NCI-H1105 treated with DMSO at 0.1 percent for 48 hours (cell line): ENCODE data around the gene MAU2.
A peak's percentile ranks its signal among the peaks of the same experiment; 100 is the strongest.

ENCODE experiments used
- DNase-seq: peaks from one replicate; lab custom pipeline; 2025; lab: John Stamatoyannopoulos, UW

The MAU2 gene

DNA sequence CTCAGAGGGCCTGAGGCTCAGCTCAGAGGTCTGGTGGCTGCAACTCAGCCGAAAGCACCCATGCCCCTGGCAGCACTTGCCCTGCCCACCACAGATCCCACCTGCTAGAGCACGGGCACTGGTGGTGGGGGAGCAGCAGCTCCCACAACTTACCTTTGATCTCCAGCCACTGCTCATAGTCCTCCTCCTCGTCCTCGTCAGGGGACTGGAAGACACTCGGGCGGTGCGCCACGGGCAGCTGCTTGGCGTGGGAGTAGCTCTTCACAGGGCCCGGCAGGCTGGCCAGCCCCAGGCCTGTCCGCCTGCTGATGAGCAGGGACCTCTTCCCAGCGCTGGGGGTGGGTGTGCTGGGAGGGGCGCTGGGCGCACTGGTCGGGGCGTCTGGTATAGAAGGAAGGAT, 14.9 kb upstream of the MAU2 start:
- DNase-seq = no peak

DNA sequence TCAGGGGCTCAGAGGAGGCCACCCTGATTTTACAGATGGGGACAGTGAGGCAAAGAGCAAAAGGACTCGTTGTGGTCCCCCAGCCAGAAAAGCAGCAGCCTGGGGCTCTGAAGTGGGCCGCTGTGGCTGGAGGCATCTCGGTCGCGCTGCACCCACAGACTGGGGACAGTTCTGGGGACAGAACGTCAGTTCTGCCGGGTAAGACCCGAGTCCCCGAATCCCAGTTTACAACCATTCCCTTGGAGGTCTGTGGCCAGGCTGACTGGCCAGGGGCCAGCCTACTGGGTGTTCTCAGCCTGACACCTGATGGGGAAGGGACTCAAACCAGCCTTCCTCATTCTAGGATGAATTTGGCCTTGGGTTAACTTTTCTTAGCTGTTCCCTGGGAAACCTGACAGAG, 14.4 kb upstream of the MAU2 start:
- no peak for DNase-seq

DNA sequence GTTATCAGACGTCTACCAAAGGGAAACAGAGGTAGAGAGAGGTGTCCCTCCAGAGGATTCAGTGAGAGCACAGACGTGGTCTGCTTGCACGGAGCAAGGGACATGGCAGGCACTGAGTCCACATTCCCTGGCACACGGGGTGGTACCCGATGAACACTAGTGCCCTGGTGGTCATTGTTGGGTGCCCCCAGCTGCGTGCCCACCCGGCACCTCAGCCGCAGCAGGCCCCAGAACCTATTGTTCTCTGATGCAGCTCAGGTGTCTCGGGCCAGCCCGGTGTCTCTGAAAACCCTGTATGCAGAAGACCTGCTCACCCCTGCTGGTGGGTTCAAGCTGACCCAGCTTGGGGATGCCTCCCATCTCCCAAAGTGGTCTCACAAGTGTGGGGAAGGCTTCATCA, 12.3 kb upstream of the MAU2 start:
- DNase-seq = no peak

DNA sequence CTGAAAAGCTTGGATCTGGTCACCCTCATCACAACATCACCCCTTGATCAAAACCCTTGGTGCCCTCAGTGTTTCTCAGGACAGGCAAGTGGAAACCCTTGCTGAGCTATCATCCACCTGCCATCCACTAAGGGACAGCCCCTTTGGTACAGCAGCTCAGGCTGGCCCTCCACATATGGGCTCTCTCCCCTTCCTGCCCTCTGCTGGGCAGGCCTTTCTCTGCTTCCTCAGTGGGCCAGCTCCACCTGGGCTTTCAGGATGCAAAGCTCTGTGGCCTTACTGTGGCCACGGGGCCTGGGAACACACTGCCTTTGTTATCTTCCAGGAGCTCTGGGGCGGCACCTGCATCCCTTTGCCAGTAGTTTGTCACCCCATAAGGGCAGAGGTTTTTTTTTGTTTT, 5.2 kb upstream of the MAU2 start:
- DNase-seq = no peak

DNA sequence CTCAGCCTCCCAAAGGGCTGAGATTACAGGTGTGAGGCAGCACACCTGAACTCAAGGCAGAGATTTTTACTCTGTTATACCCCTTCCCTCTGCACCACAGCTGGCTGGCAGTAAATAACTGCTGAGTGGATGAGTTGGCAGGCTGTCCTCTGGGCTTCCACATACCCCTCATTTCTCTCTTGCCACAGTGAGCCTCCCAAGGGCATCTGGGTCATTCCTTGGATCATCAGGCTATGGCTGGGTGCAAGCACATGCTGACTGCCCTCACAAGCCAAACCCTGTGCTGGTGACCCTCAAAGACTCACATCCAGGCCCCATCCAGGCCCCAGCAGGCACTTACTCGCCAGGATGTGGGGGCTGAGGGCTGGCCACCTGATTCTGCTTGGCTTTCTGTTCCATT, 4.5 kb upstream of the MAU2 start:
- DNase-seq = no peak

DNA sequence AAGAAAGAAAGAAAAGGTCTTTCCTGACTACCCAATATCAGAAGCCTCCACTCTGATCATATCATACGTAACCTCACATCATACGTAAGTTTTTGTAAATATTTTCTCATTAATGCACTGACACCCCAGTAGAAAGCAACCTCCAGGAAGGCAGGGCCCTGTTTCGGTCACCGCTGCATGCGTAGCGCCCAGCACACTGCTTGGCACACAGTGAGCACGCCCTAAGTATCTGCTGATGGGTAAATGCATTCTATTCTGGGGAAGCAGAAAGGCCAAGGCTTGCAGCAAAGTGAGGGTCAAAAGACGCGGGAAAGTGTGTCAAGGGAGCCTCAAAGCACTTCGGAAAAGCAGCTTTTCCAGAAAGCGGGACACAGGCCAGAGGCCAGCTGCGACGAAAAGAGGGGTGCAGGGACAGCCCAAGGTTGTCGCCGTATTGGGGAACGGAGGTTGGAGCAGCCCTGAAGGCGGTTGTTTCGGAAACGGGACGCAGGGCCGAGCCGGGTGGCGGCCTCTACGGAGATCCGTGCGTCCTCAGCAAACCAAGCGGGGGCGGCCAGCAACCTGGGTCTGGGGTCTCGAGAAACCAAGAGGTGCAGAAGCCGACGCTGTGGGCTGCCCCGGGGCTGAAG, 783 bp upstream of the MAU2 start:
- DNase-seq = peak; percentile 18

DNA sequence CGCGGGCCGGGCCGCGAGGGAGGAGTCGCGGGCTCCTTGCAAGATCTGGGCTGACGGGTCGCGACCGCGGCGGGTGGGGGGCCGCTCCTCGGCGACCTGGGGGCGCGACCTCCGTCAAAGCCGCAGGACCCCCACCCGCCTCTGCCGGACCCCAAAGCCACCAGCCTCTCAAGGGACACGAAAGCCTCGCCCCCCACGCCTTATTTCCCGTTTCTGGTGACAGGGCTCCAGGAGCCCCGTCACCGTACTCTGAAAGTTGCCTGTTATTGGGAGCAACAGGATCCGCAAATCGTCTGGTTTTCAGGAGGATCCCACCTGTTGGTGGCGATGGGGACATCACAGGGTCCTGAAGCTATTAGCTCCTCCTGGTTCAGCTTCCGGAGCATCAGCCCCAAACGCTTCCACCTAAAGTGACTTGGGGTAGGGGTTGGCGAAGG, 530 bp downstream of the MAU2 start:
- DNase-seq = peak; percentile 7

DNA sequence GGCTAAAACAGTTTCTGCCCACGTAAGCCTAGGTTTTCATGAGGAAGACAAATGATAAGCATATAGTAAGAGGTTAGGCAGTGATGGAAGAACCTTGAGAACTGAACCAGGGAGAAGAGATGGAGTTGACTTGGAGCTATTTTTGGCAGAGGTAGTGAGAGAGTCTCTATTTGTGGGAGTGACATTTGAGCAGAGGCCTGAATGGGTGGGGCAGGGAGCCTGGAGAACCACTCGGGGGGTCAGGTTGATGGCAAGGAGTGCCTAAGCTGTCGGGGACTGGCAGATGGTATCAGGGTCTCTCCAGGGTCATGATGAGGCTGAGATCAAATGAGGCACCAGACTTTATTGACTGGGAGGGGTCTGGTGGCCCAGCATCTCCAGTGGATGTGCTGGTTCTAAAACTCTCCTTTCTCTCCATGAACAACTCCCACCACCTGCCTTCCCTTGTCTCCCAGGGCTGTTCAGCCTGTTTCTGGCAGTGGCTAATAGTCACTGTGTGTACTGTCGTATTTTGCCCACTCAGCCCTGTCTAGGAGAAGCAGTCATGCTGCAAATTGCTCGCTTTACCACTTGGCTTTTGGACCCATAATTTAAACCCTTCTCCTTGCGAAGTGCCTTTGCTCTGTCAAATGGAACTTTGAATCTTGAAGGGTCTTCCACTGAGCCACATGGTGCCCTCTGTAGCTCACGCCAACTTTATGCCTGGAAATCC, 3.6 kb downstream of the MAU2 start:
- no peak for DNase-seq

DNA sequence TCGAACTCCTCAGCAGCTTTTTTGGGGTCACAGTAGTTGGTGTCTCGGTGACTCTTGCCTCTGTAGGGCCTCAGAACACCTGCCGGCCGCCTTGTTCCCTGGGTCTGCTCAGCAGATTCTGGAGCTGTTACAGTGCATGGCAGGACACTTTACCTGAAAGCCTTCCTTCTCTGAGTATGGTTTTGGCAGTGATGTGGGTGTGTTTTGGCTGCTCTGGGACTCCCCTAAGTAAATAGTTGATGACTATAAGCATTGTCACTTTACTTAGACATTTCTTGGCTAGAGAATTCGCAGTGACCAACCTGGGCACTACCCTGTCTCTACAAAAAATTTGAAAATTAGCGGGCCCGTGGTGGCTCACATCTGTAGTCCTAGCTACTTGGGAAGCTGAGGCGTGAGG, 7.0 kb downstream of the MAU2 start:
- no peak for DNase-seq

DNA sequence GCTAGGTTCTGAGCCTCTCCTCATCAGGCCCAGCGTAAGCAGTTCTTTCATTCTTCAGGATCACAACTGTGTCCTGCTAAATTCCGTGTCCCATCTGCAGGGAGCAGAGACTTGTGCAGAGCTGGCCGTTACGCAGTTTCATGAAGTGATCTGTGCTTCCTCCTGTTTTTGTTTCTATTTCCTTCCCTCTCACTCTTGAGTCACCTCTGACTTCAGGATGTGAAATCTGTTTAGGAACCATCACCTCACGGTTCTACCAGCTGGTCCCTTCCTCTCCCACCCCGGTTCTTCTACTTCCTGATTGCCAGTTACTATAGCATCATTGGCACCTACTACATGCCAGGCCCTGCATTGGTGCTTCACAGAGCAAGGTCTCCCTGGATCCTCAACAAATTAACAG, 8.5 kb downstream of the MAU2 start:
- DNase-seq = no peak

DNA sequence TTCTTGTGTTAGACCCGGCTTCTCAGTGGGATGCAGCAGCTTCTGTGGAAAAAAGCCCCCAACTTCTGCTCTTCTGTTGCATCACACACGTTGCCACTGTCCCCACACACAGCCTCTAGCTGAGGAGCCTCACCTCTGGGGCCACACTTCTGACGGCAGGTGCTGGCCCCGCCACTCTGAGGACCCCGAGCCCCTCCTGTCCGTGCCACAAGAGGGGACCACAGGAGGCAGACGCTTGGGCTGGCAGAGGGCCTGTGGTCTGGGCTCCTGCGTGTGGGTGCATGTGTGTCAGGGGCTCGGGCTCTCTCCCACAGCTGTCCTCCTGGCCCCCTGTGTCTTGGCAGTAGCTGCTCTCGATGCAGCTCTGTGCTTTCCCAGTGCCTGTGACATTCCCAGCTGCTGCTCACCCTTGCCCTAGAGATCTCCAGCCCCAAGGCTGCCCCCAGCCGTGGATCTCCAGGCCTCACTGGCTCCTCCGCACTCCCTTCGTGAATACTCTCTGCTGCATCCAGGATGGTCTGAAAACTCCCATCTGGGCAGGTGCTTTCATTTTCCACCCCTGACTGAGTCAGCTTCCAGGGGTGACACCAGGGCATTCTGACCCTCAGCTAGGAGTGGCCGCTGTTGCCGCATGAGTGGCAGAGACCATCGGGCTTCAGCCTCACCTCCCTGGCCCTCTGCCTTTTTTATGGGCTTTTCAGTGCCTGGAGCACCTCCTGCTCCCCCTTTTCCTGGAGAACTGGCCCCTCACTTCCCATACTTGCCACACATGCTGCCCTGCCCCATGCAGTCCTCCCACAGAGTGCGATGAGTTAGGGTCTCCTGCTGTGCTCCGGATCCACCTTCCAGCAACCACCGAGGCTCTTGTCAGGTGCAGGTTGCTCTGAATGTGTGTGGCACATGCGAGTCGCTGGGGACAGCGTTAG, 13.7 kb downstream of the MAU2 start:
- no peak for DNase-seq

DNA sequence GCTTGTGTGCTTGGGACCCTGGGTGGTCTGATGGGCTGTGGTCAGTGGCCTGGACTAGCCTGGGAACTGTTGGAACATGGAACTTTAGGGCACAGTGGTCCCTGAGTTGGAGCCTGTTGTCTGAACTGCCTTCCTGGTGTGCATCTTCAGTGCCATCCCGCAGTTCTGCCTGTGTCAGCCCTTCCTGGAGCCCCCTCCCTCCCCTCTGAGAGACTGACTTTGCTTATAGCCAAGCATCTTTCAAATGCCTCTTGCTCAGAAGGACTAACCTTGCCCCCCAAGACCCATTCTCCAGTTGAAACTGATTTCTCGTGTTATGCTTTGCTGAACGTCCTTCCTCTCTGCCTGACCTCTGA, 14.3 kb downstream of the MAU2 start:
- DNase-seq = no peak

DNA sequence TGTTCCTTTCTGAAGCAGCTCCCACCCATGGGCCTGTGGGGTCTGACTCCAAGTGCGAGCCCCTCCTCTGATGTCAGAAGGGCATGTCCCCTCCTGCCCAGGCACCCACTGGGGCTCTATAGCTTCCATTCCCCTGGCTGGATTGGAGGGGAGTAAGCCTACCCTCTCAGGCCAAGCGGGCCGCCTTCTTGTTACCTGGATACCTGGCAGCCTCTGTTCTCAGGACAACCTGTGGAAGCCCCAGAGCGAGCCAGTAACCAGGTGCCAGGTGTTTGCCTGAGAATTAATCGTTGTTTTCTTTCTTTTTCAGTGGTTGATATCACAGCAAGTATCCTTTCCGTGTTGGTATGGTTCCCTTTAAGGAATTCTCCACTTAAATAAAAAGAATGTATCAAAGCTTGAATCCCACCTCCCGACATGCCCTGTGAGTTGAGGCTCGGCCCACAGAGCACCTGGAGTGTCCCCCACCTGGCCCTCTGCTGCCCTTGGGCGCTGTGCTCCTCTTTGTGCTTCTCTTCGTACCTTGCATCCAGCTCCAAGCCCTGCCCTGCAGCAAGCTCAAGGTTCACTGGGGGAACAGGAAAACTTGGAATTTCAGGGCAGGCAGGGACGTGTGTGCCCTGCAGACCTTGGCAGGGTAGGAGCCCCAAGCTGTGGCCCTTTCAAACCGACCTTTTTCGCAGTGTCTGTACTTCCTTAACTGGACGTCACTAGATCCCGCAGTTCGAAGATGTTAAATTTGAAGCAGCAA, 15.0 kb downstream of the MAU2 start:
- DNase-seq = no peak

DNA sequence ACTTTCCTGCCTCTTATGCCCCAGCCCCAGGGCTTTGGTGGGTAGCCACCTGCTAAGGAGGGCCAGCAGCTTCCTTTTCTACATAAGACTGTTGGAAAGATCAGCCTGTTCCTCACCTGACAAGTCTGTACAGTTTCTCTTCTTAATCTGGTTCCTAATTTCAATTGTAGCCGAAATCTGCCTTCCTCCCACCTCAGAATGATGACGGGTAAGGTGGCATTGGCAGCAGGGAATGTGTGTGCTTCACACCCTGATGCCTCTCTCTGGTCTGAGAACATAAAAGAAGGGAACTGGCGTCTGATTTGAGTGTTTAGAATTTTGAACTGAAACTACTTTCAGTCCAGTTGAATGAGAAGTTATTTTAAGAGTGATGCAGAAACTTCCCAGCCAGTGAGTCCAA, 16.0 kb downstream of the MAU2 start:
- no peak for DNase-seq

DNA sequence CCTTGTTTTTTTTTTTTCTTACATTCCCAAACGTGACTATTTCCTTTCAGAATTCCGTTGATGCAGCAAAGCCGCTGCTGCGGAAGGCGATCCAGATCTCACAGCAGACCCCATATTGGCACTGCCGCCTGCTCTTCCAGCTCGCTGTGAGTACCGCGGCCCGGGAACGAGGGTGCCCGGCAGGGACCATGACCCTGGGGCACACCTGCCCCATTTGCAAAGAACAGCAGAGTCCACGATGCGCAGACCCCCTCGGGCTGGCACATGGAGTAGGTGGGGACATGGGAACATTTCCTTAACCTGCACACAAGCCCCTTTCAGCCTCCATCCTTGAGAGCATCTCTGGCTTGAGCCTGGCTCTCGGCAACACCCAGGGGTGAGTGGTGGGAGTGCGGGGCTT, 16.5 kb downstream of the MAU2 start:
- no peak for DNase-seq

DNA sequence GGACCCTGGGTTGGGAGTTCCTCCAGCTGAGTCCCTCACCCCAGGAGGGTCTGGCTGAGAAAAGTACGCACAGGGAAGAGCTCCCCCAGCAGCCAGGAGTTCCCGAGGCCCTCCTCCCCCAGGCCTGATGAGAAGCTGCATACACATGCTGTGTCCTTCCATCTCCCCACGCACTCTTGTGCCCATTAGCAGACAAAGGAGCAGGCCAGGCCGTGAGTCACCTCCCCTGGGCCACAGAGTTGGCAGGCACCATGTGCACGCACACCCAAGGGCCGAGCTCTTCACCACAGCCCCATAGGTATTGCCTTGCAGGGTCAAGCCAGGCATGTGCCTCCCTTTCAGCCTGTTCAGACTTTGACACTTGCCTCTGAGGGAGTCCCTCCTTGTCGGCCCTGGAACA, 17.5 kb downstream of the MAU2 start:
- DNase-seq = no peak

DNA sequence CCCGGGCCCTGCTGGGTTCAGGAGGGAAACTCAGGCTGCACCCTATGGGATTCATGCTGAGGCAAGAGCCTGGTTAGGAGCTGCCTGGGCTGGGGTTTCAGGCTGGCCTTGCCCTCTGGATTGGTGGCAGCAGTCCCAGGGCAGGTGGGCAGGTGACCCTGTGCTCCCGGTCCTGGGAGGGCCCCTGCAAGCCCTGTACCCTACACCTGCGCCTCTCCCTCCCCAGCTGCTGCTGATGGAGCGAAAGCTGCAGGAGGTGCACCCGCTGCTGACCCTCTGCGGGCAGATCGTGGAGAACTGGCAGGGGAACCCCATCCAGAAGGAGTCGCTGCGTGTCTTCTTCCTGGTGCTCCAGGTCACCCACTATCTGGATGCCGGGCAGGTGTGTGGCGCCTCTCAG, 20.4 kb downstream of the MAU2 start:
- no peak for DNase-seq

DNA sequence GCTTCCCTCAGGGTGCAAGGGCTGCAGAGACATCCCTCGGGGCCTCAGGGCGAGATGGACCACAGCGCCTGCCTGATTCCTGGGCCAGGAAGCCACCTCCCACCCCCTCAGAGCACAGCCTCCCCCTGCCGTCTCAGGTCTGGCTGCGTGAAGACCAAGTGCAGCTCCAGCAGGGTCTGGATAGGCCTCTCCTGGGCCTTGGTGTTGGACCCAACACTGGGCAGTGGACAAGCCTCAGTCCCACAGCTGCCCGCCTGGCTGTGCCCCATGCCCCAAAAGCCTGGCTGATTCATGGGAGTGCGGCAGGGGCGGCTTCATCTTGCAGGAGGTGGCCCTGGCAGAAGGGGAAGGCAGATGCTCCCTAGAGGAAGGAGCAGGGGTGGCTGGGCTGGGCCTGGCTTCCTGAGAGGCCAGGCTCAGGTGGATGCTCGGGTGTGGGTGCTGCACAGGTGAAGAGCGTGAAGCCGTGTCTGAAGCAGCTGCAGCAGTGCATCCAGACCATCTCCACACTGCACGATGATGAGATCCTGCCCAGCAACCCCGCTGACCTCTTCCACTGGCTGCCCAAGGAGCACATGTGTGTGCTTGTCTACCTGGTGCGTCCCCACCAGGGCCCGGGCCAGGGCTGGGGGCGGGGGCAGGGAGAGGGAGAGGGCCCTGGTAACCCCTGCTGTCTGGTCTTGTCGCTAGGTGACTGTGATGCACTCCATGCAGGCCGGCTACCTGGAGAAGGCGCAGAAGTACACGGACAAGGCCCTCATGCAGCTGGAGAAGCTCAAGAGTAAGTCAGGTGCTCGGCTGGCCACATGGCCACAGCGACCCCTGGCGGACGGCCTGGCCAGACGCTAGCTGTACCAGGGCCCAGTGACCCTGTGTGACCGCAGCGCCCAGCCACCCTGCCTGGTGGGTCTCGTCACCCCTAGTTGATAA, 21.7 kb downstream of the MAU2 start:
- peak; percentile 2 for DNase-seq

DNA sequence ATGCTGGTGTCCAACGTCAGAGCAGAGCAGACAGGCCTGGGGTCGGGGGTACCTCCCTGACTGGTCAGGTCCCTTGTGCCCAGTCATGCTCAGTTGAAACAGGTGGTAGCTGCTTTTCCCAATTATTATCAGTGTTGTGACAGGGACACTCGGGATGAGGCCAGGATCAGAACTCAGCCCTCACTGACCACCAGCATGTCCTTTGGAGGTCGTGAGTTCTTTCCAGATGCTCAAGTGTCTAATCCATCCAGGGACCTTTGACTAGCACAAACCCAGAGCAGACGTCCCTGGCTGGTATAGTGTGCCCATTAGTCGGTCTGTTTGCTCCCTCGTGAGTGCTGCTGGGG, 22.4 kb downstream of the MAU2 start:
- DNase-seq = no peak

DNA sequence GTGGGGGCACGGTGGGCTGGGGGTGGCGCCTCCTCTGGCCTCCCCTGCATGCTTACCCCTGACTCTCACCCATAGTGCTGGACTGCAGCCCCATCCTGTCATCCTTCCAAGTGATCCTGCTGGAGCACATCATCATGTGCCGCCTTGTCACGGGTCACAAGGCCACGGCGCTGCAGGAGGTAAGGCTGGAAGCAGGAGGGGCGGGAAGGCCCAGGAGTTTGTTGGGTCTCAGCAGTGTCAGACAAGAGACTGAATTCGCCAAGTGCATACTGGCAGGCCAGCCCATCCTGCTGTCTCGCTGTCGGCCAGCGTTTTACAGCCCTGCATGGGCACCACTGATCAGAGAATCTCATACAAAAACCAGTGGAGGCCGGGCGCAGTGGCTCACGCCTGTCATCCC, 23.1 kb downstream of the MAU2 start:
- DNase-seq = no peak

DNA sequence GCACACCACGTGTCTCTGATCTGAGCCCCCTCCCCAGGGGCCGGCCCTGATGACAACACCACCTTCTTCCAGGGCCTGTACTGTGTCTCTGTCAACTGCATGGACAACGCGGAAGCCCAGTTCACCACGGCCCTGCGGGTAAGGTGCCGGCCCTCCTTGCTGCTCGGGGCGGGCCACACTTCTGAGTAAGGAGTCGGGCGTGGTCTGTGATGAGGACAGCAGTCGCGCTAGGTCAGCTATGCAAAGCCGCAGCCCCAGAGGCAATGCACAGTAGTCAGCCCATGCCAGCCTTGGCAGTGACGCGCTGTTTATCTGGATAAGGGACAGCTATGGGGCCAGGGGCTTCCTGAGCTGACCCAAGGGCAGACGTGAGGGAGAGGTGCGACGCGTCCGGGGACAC, 24.6 kb downstream of the MAU2 start:
- DNase-seq = no peak
